GM12872 (cell line): Measurements from ENCODE around the gene JUND.

Experiments
- CTCF ChIP-seq: IDR thresholded peaks from 3 replicates; pipeline ENCODE4 v1.5.1; 2011; ENCODE audit warnings: low read depth, mild to moderate bottlenecking, low read length, moderate library complexity; ENCODE audit not compliant: insufficient read depth

Gene JUND

GRCh38 chr19:18291019-18291524, 9.7 kb upstream of the JUND start:
- 0 out of 3 replicates have a peak, but pooled peaks have one; percentile 6 for TF ChIP-seq CTCF

GRCh38 chr19:18290302-18291018, 9.0 kb upstream of the JUND start:
- TF ChIP-seq CTCF: no peak

- TF ChIP-seq CTCF: no peak
These were observed 8.3 kb upstream of the JUND start for GRCh38 chr19:18289471-18290301.

GRCh38 chr19:18287836-18288772, 6.7 kb upstream of the JUND start:
- no peak for TF ChIP-seq CTCF

GRCh38 chr19:18286973-18287635, 5.7 kb upstream of the JUND start:
- no peak for TF ChIP-seq CTCF

GRCh38 chr19:18284712-18285360, 3.4 kb upstream of the JUND start:
- no peak for TF ChIP-seq CTCF
